ENCODE data around the gene STMN1. TPM values are rescaled to one million over a fixed set of nuclear protein-coding genes. Genes with fewer than 3 reads are reported as not detected.

The STMN1 gene
- total RNA-seq, 1 experiment from 2014 or later = 349 TPM

- no peaks in the 10 kb centered on the region for H3K27me3 ChIP-seq (ENCODE audit: insufficient read depth, low read depth)
- H3K9me3 ChIP-seq (ENCODE audit: insufficient read depth, low read depth) = no peaks in the 10 kb centered on the region
- no peaks in the 10 kb centered on the region for H3K36me3 ChIP-seq (ENCODE audit: low read depth)
- H2AFZ ChIP-seq = no peak overlapping the region
- ChIA-PET POLR2A (ENCODE audit: unreplicated experiment) (no interaction called here), CTCF (no interaction called here)
- intact Hi-C loops (cut with micrococcal nuclease; ENCODE audit: unreplicated experiment) = no loop called here
- H3K79me2 ChIP-seq (ENCODE audit: low read depth) = peaks cover 27% of the 10 kb centered on the region
- H3K4me3 ChIP-seq = no peak overlapping the region
- no peaks in the 10 kb centered on the region for H4K20me1 ChIP-seq (ENCODE audit: insufficient read depth)
- TF ChIP-seq CTCF (conservative IDR thresholded peaks at IDR 0.05) (no peak), EZH2 (IDR thresholded peaks at IDR 0.05; ENCODE audit: low read depth) (no peak)
- H3K27ac ChIP-seq = no peak overlapping the region
- no peak for DNase-seq
- peaks cover 27% of the 10 kb centered on the region for H3K4me1 ChIP-seq (replicated peaks; ENCODE audit: insufficient read depth)
- no peaks in the 10 kb centered on the region for H3K9me2 ChIP-seq (ENCODE audit: insufficient read depth)
- H3F3A ChIP-seq (ENCODE audit: insufficient read depth, low read depth) = peaks cover 10% of the 10 kb centered on the region
- H3K4me2 ChIP-seq = peak overlapping the region; percentile 80
- no TSS peak for BruUV-seq (replicated peaks)
Observed at GRCh38 chr1:25873120-25873519, 33.1 kb downstream of the STMN1 start.

GRCh38 chr1:25872713-25873112, 33.5 kb downstream of the STMN1 start:
- TF ChIP-seq CTCF (conservative IDR thresholded peaks at IDR 0.05) (no peak), EZH2 (IDR thresholded peaks at IDR 0.05; ENCODE audit: low read depth) (no peak)
- peaks cover 10% of the 10 kb centered on the region for H3F3A ChIP-seq (ENCODE audit: insufficient read depth, low read depth)
- H3K4me1 ChIP-seq (replicated peaks; ENCODE audit: insufficient read depth) = peaks cover 27% of the 10 kb centered on the region
- no peaks in the 10 kb centered on the region for H3K9me3 ChIP-seq (ENCODE audit: insufficient read depth, low read depth)
- ChIA-PET CTCF (no interaction called here), POLR2A (ENCODE audit: unreplicated experiment) (no interaction called here)
- intact Hi-C loops (cut with micrococcal nuclease; ENCODE audit: unreplicated experiment) = no loop called here
- H3K27ac ChIP-seq = no peak overlapping the region
- BruUV-seq (replicated peaks) = no TSS peak
- no peaks in the 10 kb centered on the region for H3K36me3 ChIP-seq (ENCODE audit: low read depth)
- H3K9me2 ChIP-seq (ENCODE audit: insufficient read depth) = no peaks in the 10 kb centered on the region
- H2AFZ ChIP-seq = no peak overlapping the region
- H3K4me2 ChIP-seq = peak overlapping the region; percentile 80; the same call in 1 of the 2 replicates
- H3K79me2 ChIP-seq (ENCODE audit: low read depth) = peaks cover 27% of the 10 kb centered on the region
- no peaks in the 10 kb centered on the region for H4K20me1 ChIP-seq (ENCODE audit: insufficient read depth)
- H3K4me3 ChIP-seq = no peak overlapping the region
- DNase-seq = no peak
- H3K27me3 ChIP-seq (ENCODE audit: insufficient read depth, low read depth) = no peaks in the 10 kb centered on the region

GRCh38 chr1:25871704-25872494, 34.3 kb downstream of the STMN1 start:
- peaks cover 24% of the 10 kb centered on the region for H3K4me1 ChIP-seq (replicated peaks; ENCODE audit: insufficient read depth)
- H3K27me3 ChIP-seq (ENCODE audit: insufficient read depth, low read depth) = no peaks in the 10 kb centered on the region
- POLR2A ChIA-PET (ENCODE audit: unreplicated experiment) = no interaction called here
- TF ChIP-seq CTCF (conservative IDR thresholded peaks at IDR 0.05) = no peak
- TF ChIP-seq EZH2 (IDR thresholded peaks at IDR 0.05; ENCODE audit: low read depth) = no peak
- no peak for DNase-seq
- H3K4me3 ChIP-seq = no peak overlapping the region
- no peak overlapping the region for H3K27ac ChIP-seq
- H3K4me2 ChIP-seq = no peak overlapping the region
- intact Hi-C loops (cut with micrococcal nuclease; ENCODE audit: unreplicated experiment) = no loop called here
- CTCF ChIA-PET = no interaction called here
- H3K36me3 ChIP-seq (ENCODE audit: low read depth) = no peaks in the 10 kb centered on the region
- H3K9me2 ChIP-seq (ENCODE audit: insufficient read depth) = no peaks in the 10 kb centered on the region
- H3K79me2 ChIP-seq (ENCODE audit: low read depth) = peaks cover 27% of the 10 kb centered on the region
- no peaks in the 10 kb centered on the region for H4K20me1 ChIP-seq (ENCODE audit: insufficient read depth)
- H3F3A ChIP-seq (ENCODE audit: insufficient read depth, low read depth) = peaks cover 10% of the 10 kb centered on the region
- no peak overlapping the region for H2AFZ ChIP-seq
- BruUV-seq (replicated peaks) = no TSS peak
- H3K9me3 ChIP-seq (ENCODE audit: insufficient read depth, low read depth) = no peaks in the 10 kb centered on the region
